ENCODE data around the gene VPS33B.

Gene VPS33B

GRCh38 chr15:90981681-90982080 lies 40.7 kb downstream of the VPS33B start:
- H3K9me2 ChIP-seq (replicated peaks; ENCODE audit: low read depth, low read length), result no peaks in the 10 kb centered on the region
- TF ChIP-seq EZH2phosphoT487 (IDR thresholded peaks at IDR 0.05; ENCODE audit: borderline replicate concordance), result no peak
- TF ChIP-seq, protein P1, sequence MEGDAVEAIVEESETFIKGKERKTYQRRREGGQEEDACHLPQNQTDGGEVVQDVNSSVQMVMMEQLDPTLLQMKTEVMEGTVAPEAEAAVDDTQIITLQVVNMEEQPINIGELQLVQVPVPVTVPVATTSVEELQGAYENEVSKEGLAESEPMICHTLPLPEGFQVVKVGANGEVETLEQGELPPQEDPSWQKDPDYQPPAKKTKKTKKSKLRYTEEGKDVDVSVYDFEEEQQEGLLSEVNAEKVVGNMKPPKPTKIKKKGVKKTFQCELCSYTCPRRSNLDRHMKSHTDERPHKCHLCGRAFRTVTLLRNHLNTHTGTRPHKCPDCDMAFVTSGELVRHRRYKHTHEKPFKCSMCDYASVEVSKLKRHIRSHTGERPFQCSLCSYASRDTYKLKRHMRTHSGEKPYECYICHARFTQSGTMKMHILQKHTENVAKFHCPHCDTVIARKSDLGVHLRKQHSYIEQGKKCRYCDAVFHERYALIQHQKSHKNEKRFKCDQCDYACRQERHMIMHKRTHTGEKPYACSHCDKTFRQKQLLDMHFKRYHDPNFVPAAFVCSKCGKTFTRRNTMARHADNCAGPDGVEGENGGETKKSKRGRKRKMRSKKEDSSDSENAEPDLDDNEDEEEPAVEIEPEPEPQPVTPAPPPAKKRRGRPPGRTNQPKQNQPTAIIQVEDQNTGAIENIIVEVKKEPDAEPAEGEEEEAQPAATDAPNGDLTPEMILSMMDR (conservative IDR thresholded peaks at IDR 0.05; ENCODE audit: low read length), result no peak
- no peak overlapping the region for H2AFZ ChIP-seq (ENCODE audit: low read length)
- no peak overlapping the region for H3K4me3 ChIP-seq (ENCODE audit: low read length, poor library complexity, severe bottlenecking)
- H3K9me3 ChIP-seq (ENCODE audit: insufficient read depth, low read depth, low read length), result no peaks in the 10 kb centered on the region
- H3K27me3 ChIP-seq (ENCODE audit: insufficient read depth, low read length, poor library complexity, severe bottlenecking), result no peaks in the 10 kb centered on the region
- H3K4me2 ChIP-seq (ENCODE audit: low read depth, low read length, poor library complexity, severe bottlenecking), result no peak overlapping the region
- peaks cover 4% of the 10 kb centered on the region for H3K4me1 ChIP-seq (ENCODE audit: insufficient read depth, low read length, poor library complexity, severe bottlenecking)
- no peak overlapping the region for H3K9ac ChIP-seq (ENCODE audit: low read depth, low read length, poor library complexity, severe bottlenecking)
- H4K20me1 ChIP-seq (ENCODE audit: insufficient read depth, low read length, poor library complexity, severe bottlenecking), result peaks cover 19% of the 10 kb centered on the region
- H3K36me3 ChIP-seq (ENCODE audit: insufficient read depth, low read length), result peaks cover 81% of the 10 kb centered on the region
- no peaks in the 10 kb centered on the region for H3F3A ChIP-seq (ENCODE audit: low read depth)
- H3K79me2 ChIP-seq (ENCODE audit: insufficient read depth, low read length), result peaks cover 41% of the 10 kb centered on the region

DNA sequence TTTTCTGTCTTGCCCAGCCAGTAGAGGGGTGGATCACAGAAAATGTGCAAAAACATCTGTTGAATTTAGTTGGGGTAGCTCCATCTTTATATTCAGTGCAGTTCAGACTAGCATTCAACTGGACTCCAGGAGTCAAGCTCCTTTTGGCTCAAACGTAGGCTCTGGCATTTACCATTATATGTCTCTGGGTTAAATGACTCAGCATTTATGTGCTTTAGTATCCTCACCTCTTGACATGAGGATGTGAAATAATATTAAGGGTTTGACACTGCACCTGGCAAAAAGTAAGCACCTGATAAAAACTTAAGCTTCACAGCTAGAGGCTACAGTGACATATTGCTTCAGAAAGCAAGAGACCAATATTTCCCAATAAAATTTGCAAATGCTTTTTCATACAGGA lies 42.8 kb downstream of the VPS33B start:
- H3K79me2 ChIP-seq (ENCODE audit: insufficient read depth, low read length), result peaks cover 21% of the 10 kb centered on the region
- H3K36me3 ChIP-seq (ENCODE audit: insufficient read depth, low read length), result peaks cover 95% of the 10 kb centered on the region
- TF ChIP-seq, protein P1 (conservative IDR thresholded peaks at IDR 0.05; ENCODE audit: low read length), result no peak
- TF ChIP-seq EZH2phosphoT487 (IDR thresholded peaks at IDR 0.05; ENCODE audit: borderline replicate concordance), result no peak
- H3K9ac ChIP-seq (ENCODE audit: low read depth, low read length, poor library complexity, severe bottlenecking), result no peak overlapping the region
- H3K9me2 ChIP-seq (replicated peaks; ENCODE audit: low read depth, low read length), result no peaks in the 10 kb centered on the region
- H3F3A ChIP-seq (ENCODE audit: low read depth), result no peaks in the 10 kb centered on the region
- no peak overlapping the region for H2AFZ ChIP-seq (ENCODE audit: low read length)
- peaks cover 2% of the 10 kb centered on the region for H4K20me1 ChIP-seq (ENCODE audit: insufficient read depth, low read length, poor library complexity, severe bottlenecking)
- H3K27me3 ChIP-seq (ENCODE audit: insufficient read depth, low read length, poor library complexity, severe bottlenecking), result no peaks in the 10 kb centered on the region
- no peak overlapping the region for H3K4me3 ChIP-seq (ENCODE audit: low read length, poor library complexity, severe bottlenecking)
- no peaks in the 10 kb centered on the region for H3K9me3 ChIP-seq (ENCODE audit: insufficient read depth, low read depth, low read length)
- H3K4me1 ChIP-seq (ENCODE audit: insufficient read depth, low read length, poor library complexity, severe bottlenecking), result no peaks in the 10 kb centered on the region
- H3K4me2 ChIP-seq (ENCODE audit: low read depth, low read length, poor library complexity, severe bottlenecking), result no peak overlapping the region

DNA sequence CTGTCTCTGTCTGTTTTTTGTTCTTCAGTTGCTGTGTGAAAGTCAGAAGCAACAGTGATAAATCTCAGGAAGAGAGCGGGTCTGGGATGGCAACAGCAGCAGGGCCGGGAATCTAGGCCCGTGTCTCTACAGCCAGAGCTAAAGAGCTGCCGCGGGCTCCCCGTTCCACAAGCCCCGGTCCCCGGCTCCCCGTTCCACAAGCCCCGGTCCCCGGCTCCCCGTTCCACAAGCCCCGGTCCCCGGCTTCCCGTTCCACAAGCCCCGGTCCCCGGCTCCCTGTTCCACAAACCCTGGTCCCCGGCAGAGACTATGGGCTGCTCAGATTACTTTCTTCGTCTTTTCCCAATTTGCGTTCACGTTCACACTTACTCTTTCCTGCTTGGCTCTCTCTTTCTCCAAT lies 48.2 kb downstream of the VPS33B start:
- Histone ChIP-seq H3K9me3 (ENCODE audit: insufficient read depth, low read depth, low read length) (no peaks in the 10 kb centered on the region), H3K4me2 (ENCODE audit: low read depth, low read length, poor library complexity, severe bottlenecking) (no peak overlapping the region), H3F3A (ENCODE audit: low read depth) (no peaks in the 10 kb centered on the region), H2AFZ (ENCODE audit: low read length) (no peak overlapping the region), H3K9ac (ENCODE audit: low read depth, low read length, poor library complexity, severe bottlenecking) (no peak overlapping the region), H3K36me3 (ENCODE audit: insufficient read depth, low read length) (peaks cover 84% of the 10 kb centered on the region; the same call in 1 of the 2 replicates), H3K9me2 (replicated peaks; ENCODE audit: low read depth, low read length) (no peaks in the 10 kb centered on the region), H3K79me2 (ENCODE audit: insufficient read depth, low read length) (no peaks in the 10 kb centered on the region), H4K20me1 (ENCODE audit: insufficient read depth, low read length, poor library complexity, severe bottlenecking) (no peaks in the 10 kb centered on the region), H3K4me3 (ENCODE audit: low read length, poor library complexity, severe bottlenecking) (no peak overlapping the region), H3K27me3 (ENCODE audit: insufficient read depth, low read length, poor library complexity, severe bottlenecking) (no peaks in the 10 kb centered on the region), H3K4me1 (ENCODE audit: insufficient read depth, low read length, poor library complexity, severe bottlenecking) (no peaks in the 10 kb centered on the region)
- TF ChIP-seq EZH2phosphoT487 (IDR thresholded peaks at IDR 0.05; ENCODE audit: borderline replicate concordance), result no peak
- TF ChIP-seq, protein P1 (conservative IDR thresholded peaks at IDR 0.05; ENCODE audit: low read length), result no peak

All from Loucy (cell line).